Stomach (tissue), 4 donors: ENCODE data around the gene CHRNG.

Experiments
- CTCF ChIP-seq, 7 experiments: fragments of 450-650 bp in 4 of 7; fragments of 200-600 bp in 3 of 7; sonication (generic) in 3 of 7; IDR thresholded peaks; one replicate each; pipeline ENCODE4 v1.5.1; 2016 to 2019; ENCODE audit warnings: antibody characterized with exemption in 7 of 7, control low read depth in 2 of 7, mild to moderate bottlenecking in 1 of 7
- POLR2A ChIP-seq, 4 donors: fragments of 450-650 bp; IDR thresholded peaks; one replicate each; pipeline ENCODE4 v1.6.1; 2016; ENCODE audit warnings: antibody characterized with exemption in 4 of 4, control low read depth in 2 of 4, mild to moderate bottlenecking in 1 of 4, moderate library complexity in 1 of 4

GRCh38 chr2:232519581-232520438, 19.7 kb upstream of the CHRNG start, which contains the start of gene PRSS56:
- TF ChIP-seq POLR2A (IDR thresholded peaks at IDR 0.05) (no peak), CTCF (IDR thresholded peaks at IDR 0.05) (no peak)
